Small intestine (tissue), 7 donors: ENCODE data around the gene HACD3. TPM values are rescaled to one million over a fixed set of nuclear protein-coding genes. Genes with fewer than 3 reads are reported as not detected.
"Not testable (repeated sequence)": the region's sequence is repeated elsewhere in the genome, so short reads cannot be mapped to it uniquely, and the experiment has no call there.

ENCODE experiments used
- DNase-seq, 2 donors: peaks; one replicate each; pipeline versions ENCODE4 v3.0.0 to v3.0.0-alpha.2; 2013
- FAIRE-seq: peaks from 2 replicates; lab custom pipeline; 2012; peaks lifted over from hg19 to GRCh38; lab: Jason Lieb, UNC
- H3K27ac ChIP-seq, 3 donors: one replicate each; pipeline ENCODE4 v1.5.1; 2013; ENCODE audit warnings: low read length in 2 of 3, mild to moderate bottlenecking in 2 of 3, control low read depth in 1 of 3, inconsistent platforms in 1 of 3, low read depth in 1 of 3, moderate library complexity in 1 of 3
- H3K27me3 ChIP-seq, 3 donors: one replicate each; pipeline ENCODE4 v1.6.1; 2013; ENCODE audit warnings: low read length in 3 of 3, inconsistent platforms in 1 of 3; ENCODE audit not compliant: control insufficient read depth in 3 of 3, insufficient read depth in 3 of 3
- H3K36me3 ChIP-seq, 3 donors: one replicate each; pipeline ENCODE4 v1.6.1; 2013; ENCODE audit warnings: low read length in 3 of 3, inconsistent platforms in 1 of 3, low read depth in 1 of 3, mild to moderate bottlenecking in 1 of 3, moderate library complexity in 1 of 3; ENCODE audit not compliant: control insufficient read depth in 3 of 3, insufficient read depth in 2 of 3
- H3K4me1 ChIP-seq, 3 donors: one replicate each; pipeline ENCODE4 v1.6.1; 2013; ENCODE audit warnings: low read length in 2 of 3, inconsistent platforms in 1 of 3, low read depth in 1 of 3, mild to moderate bottlenecking in 1 of 3, moderate library complexity in 1 of 3; ENCODE audit not compliant: control insufficient read depth in 3 of 3, insufficient read depth in 2 of 3
- H3K4me3 ChIP-seq, 3 donors: one replicate each; pipeline ENCODE4 v1.5.1; 2013; ENCODE audit warnings: low read length in 3 of 3, control low read depth in 1 of 3, inconsistent platforms in 1 of 3, low read depth in 1 of 3, mild to moderate bottlenecking in 1 of 3, moderate library complexity in 1 of 3
- H3K9me3 ChIP-seq, 2 donors: one replicate each; pipeline ENCODE4 v1.6.1; 2013; ENCODE audit warnings: low read depth in 1 of 2, low read length in 1 of 2; ENCODE audit not compliant: control insufficient read depth in 2 of 2, insufficient read depth in 1 of 2
- WGBS, 3 donors: extraction: QIAGEN DNeasy Blood & Tissue Kit; methylation state at CpG; one replicate each; pipeline ENCODE4 v1.1.7; 2013; 5-methylcytosine and 5-hydroxymethylcytosine counted together
- polyA plus RNA-seq, 4 donors: library from polyadenylated mRNA; stranded (reverse) in 3 of 4; unstranded in 1 of 4; fragments of 200-250 nt in 3 of 4; fragments of 120-200 nt in 1 of 4; gene quantifications; one replicate each; pipeline versions ENCODE4 v1.2.1 to v1.2.3, GENCODE V29; 2013
- donor health status: healthy with polysubstance abuse.
- donor health status: control.
- donor health status: control.
- donor health status: Bipolar disorder and iron deficiency.
- donor health status: healthy.

The HACD3 gene
- polyA plus RNA-seq, 4 donors: 5.1 to 89.3 (median 26.0) TPM

DNA sequence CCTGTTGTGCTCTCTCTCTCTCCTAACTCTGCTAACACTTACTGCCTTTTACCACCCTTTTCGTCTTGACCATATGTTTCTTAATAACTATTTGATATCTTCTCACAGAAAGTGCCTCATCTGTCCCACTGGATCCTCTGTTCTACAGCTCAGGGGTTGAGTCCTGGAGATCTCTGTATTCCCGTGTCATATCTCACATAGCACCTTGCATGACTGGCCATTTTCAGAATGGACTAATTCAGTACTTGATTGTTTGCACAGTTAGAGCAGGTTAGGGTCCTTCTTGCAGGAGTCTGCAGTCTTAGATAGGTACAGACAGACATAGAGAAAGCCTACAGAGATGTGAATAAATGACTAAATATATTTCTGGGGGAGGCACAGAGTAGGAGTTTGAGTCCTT, 20.9 kb downstream of the HACD3 start:
- WGBS, 3 donors: 51 to 70% (median 64%) methylated on average over 2 of the region's 2 CpGs
- H3K4me1 ChIP-seq: peaks cover 0 to 4% (median 3%) of the 10 kb centered on the region in 3 donors
- H3K9me3 ChIP-seq: no peaks in the 10 kb centered on the region
- DNase-seq: no peak
- no peak overlapping the region for H3K4me3 ChIP-seq
- H3K36me3 ChIP-seq: peaks cover 0 to 4% (median 2%) of the 10 kb centered on the region in 3 donors
- no peak overlapping the region for H3K27ac ChIP-seq
- no peaks in the 10 kb centered on the region for H3K27me3 ChIP-seq
- no peak for FAIRE-seq

DNA sequence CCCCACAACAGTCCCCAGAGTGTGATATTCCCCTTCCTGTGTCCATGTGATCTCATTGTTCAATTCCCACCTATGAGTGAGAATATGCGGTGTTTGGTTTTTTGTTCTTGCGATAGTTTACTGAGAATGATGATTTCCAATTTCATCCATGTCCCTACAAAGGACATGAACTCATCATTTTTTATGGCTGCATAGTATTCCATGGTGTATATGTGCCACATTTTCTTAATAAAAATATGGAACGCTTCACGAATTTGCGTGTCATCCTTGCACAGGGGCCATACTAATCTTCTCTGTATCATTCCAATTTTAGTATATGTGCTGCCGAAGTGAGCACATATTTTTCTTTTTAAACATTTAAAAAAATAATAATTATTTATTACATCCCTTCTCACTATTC, 22.6 kb downstream of the HACD3 start:
- FAIRE-seq, H3K27ac ChIP-seq, H3K27me3 ChIP-seq, H3K9me3 ChIP-seq, H3K4me1 ChIP-seq, H3K4me3 ChIP-seq, DNase-seq: not testable (repeated sequence)
- 97 to 98% (median 97%) methylated on average over 4 of the region's 6 CpGs for WGBS, 3 donors
- H3K36me3 ChIP-seq: peaks cover 2 to 12% (median 4%) of the 10 kb centered on the region in 3 donors

DNA sequence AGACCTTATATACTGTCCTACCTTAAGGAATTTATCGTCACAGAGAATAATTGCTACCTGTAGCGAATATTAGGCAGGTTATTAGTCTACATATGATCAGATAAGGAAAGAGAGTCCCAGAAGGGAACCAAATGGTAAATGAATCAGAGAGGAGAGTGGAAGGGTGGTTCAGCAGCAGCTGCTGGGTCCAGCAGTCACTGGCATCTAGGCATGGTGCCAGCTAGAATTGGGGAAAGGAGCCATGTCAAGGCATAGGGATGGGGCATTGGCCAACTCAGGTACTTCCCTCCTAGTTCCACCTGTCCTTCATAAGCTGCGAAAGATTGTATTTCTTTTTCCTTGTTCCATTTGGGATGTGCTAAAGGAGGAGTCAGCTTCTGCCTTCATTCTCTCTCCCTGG, 23.4 kb downstream of the HACD3 start:
- DNase-seq (no peak), FAIRE-seq (no peak)
- H3K36me3 ChIP-seq: peaks cover 2 to 12% (median 4%) of the 10 kb centered on the region in 3 donors
- H3K4me1 ChIP-seq: peaks cover 0 to 4% (median 3%) of the 10 kb centered on the region in 3 donors
- WGBS, 3 donors: 88 to 96% (median 93%) methylated on average over 3 of the region's 3 CpGs
- H3K27me3 ChIP-seq: no peaks in the 10 kb centered on the region
- H3K27ac ChIP-seq: no peak overlapping the region
- H3K4me3 ChIP-seq: no peak overlapping the region
- H3K9me3 ChIP-seq: no peaks in the 10 kb centered on the region

DNA sequence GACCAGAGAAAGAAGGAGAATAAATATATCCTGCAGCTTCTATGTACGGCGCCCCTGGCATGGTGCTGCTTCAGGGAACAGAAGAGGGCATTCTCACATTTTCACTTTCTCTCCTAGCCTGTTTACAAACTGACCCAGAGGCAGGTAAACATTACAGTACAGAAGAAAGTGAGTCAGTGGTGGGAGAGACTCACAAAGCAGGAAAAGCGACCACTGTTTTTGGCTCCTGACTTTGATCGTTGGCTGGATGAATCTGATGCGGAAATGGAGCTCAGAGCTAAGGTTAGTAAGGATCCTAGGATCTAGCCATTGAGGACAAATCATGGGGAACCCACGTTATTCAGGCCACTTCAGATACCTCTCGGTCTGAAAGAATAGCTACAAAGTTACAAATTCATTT, 26.4 kb downstream of the HACD3 start:
- no peak for DNase-seq
- Histone ChIP-seq H3K27me3 (no peaks in the 10 kb centered on the region), H3K36me3 (peaks cover 2 to 22% (median 2%) of the 10 kb centered on the region in 3 donors), H3K9me3 (no peaks in the 10 kb centered on the region), H3K4me1 (no peaks in the 10 kb centered on the region), H3K4me3 (no peak overlapping the region), H3K27ac (no peak overlapping the region)
- 95 to 97% (median 97%) methylated on average over 7 of the region's 7 CpGs for WGBS, 3 donors
- FAIRE-seq: no peak

DNA sequence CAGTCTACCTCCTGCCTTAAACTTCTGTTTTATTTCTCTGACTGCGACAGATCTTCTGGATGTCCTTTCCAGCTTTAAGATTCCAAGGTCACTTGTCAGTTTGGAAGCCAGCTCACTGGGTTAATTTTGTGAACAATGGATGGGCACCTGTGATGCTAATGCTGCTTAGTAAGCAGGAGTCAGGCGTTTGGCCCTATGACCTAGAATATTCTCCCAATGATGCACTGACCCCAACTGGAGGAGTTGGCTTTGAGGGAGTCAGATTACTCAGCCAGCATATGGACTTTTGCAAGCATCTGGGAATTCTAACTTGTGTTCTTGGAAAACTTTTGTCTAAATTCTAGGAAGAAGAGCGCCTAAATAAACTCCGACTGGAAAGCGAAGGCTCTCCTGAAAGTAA, 28.1 kb downstream of the HACD3 start:
- DNase-seq: no peak
- Histone ChIP-seq H3K4me3 (no peak overlapping the region), H3K4me1 (no peaks in the 10 kb centered on the region), H3K27ac (no peak overlapping the region), H3K36me3 (peaks cover 2 to 28% (median 2%) of the 10 kb centered on the region in 3 donors), H3K27me3 (no peaks in the 10 kb centered on the region), H3K9me3 (no peaks in the 10 kb centered on the region)
- FAIRE-seq: no peak
- WGBS, 3 donors: 90 to 95% (median 93%) methylated on average over 5 of the region's 5 CpGs

DNA sequence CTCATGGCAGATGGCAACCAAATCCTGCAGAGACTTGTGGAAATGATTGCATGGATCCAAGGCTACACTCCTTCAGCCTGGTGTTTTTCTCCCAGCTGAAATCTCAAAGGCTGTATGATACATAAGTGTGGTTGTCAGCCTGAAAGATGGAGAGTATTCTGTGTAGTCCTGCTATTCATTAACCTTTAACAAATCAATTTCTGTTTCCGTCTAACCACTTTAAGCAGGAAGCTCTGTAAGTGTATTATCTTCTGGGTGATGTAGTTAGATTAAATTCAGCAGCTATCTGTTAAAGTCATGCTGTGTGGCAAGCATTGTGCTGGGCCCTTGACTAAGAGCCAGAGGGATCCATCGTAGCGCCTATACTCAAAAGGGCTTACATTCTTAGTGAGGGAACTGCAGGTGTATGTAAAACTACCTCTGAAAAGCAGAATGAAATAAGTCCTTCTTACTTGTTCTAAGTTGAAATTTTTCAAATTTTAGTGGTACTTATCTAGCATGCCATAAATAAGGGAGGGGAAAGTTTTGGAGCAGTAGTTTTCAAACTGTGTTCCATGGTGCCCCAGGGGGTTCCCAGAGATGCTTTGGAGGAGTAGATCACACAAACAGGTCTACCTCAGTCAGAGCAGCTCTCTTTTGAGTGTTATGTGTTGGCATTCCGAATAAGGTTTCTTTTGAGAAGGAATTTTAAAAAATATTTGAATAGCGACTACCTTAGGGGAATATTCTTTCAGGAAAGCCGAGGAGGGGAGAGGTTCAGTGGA, 28.9 kb downstream of the HACD3 start:
- H3K27me3 ChIP-seq: no peaks in the 10 kb centered on the region
- no peak overlapping the region for H3K27ac ChIP-seq
- H3K9me3 ChIP-seq: no peaks in the 10 kb centered on the region
- no peaks in the 10 kb centered on the region for H3K4me1 ChIP-seq
- WGBS, 3 donors: 95 to 96% (median 95%) methylated on average over 6 of the region's 6 CpGs
- H3K36me3 ChIP-seq: peaks cover 2 to 32% (median 2%) of the 10 kb centered on the region in 3 donors
- no peak overlapping the region for H3K4me3 ChIP-seq
- FAIRE-seq: no peak
- no peak for DNase-seq

DNA sequence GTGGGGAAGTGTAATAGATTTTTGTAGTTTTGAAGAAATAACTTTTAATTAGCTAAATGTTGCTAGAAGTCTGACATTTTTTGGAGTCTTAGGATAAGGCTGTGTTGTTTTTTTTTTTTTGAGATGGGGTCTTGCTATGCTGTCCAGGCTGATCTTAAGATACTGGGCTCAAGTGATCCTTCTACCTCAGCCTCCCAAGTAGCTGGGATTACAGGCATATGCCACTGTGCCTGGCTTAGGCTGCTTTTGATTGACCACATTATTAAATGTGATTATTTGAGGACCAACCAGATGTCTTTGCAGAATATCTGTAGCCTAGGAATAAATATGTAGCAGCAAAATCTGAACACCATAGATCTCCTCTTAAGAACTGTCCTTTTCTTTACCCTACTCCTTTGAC, 29.7 kb downstream of the HACD3 start:
- Histone ChIP-seq H3K27me3 (no peaks in the 10 kb centered on the region), H3K4me3 (no peak overlapping the region), H3K4me1 (no peaks in the 10 kb centered on the region), H3K9me3 (no peaks in the 10 kb centered on the region), H3K27ac (no peak overlapping the region), H3K36me3 (peaks cover 2 to 34% (median 6%) of the 10 kb centered on the region in 3 donors)
- no peak for FAIRE-seq
- DNase-seq: no peak

DNA sequence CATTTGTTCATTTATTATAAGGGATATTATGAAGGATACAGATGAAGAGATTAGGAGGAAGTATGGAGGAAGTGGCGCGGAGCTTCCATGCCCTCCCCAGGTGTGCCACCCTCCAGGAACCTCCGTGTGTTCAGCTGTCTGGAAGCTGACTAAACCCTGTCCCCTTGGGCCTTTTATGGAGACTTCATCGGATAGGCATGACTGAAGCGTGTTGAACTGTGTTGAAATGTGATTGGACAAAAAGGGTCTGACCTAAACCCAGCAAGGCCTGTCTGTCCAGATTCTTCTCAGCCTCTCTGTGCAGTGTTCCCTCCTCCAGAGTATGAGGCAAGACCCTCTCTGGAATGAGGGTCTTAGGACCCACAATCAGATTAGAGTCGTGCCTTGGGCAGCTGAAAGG, 31.7 kb downstream of the HACD3 start:
- H3K9me3 ChIP-seq: peaks cover 0 to 6% of the 10 kb centered on the region in 2 donors
- FAIRE-seq: no peak
- no peak overlapping the region for H3K4me3 ChIP-seq
- 93 to 96% (median 96%) methylated on average over 6 of the region's 6 CpGs for WGBS, 3 donors
- DNase-seq: no peak
- no peaks in the 10 kb centered on the region for H3K27me3 ChIP-seq
- peaks cover 2 to 41% (median 4%) of the 10 kb centered on the region in 3 donors for H3K36me3 ChIP-seq
- H3K27ac ChIP-seq: no peak overlapping the region
- no peaks in the 10 kb centered on the region for H3K4me1 ChIP-seq
